Stomach (tissue), 9 donors: ENCODE measurements around the gene DOCK8. TPM values are rescaled to one million over a fixed set of nuclear protein-coding genes. Genes with fewer than 3 reads are reported as not detected.
A peak's percentile ranks its signal among the peaks of the same experiment; 100 is the strongest.

Source experiments
- DNase-seq, 2 donors: peaks; one replicate each; pipeline versions ENCODE4 v3.0.0 to v3.0.0-alpha.2; 2013 to 2019
- H3K27ac ChIP-seq, 5 donors: fragments of 200-600 bp in 4 of 5; sonication (generic) in 4 of 5; one replicate each; pipeline ENCODE4 v1.5.1; 2013 to 2019; ENCODE audit warnings: mild to moderate bottlenecking in 1 of 5, moderate library complexity in 1 of 5
- H3K27me3 ChIP-seq, 3 donors: fragments of 200-600 bp; sonication (generic); one replicate each; pipeline ENCODE4 v1.5.1; 2017 to 2019; ENCODE audit warnings: mixed run types in 1 of 3
- H3K36me3 ChIP-seq, 4 donors: fragments of 200-600 bp; sonication (generic); 1 replicate in 3 of 4; 2 replicates in 1 of 4; pipeline ENCODE4 v1.5.1; 2016 to 2019
- H3K4me1 ChIP-seq, 4 donors: fragments of 200-600 bp; sonication (generic); one replicate each; pipeline ENCODE4 v1.5.1; 2016 to 2019
- H3K4me3 ChIP-seq, 4 donors: fragments of 200-600 bp; sonication (generic) in 3 of 4; one replicate each; pipeline ENCODE4 v1.5.1; 2016 to 2019; ENCODE audit warnings: mild to moderate bottlenecking in 1 of 4
- H3K9me3 ChIP-seq, 4 donors: fragments of 200-600 bp; sonication (generic); one replicate each; pipeline ENCODE4 v1.5.1; 2016 to 2019
- CTCF ChIP-seq, 7 experiments: fragments of 450-650 bp in 4 of 7; fragments of 200-600 bp in 3 of 7; sonication (generic) in 3 of 7; IDR thresholded peaks; one replicate each; pipeline ENCODE4 v1.5.1; 2016 to 2019; ENCODE audit warnings: antibody characterized with exemption in 7 of 7, control low read depth in 2 of 7, mild to moderate bottlenecking in 1 of 7
- EP300 ChIP-seq: sonication (generic); formaldehyde crosslinking; IDR thresholded peaks from one replicate; pipeline ENCODE4 v1.6.1; 2017; ENCODE audit warnings: antibody characterized with exemption
- POLR2A ChIP-seq, 4 donors: fragments of 450-650 bp; IDR thresholded peaks; one replicate each; pipeline ENCODE4 v1.6.1; 2016; ENCODE audit warnings: antibody characterized with exemption in 4 of 4, control low read depth in 2 of 4, mild to moderate bottlenecking in 1 of 4, moderate library complexity in 1 of 4
- POLR2AphosphoS5 ChIP-seq, 3 donors: sonication (generic); formaldehyde crosslinking; IDR thresholded peaks; one replicate each; pipeline ENCODE4 v1.6.1; 2016; ENCODE audit warnings: antibody characterized with exemption in 3 of 3
- WGBS, 5 donors: extraction: QIAGEN DNeasy Blood & Tissue Kit in 3 of 5; methylation state at CpG; one replicate each; pipeline versions ENCODE4 v1.1.5 to v1.1.7; 2013 to 2018; 5-methylcytosine and 5-hydroxymethylcytosine counted together
- intact Hi-C: fragments of 100-400 bp; cut with DNase I; formaldehyde crosslinking; loops from one replicate; pipeline ENCODE4 v1.15.1; 2023; ENCODE audit warnings: low total_unique reads
- polyA plus RNA-seq, 3 donors: library from polyadenylated mRNA; stranded (reverse); fragments of 200-250 nt; gene quantifications; one replicate each; pipeline ENCODE4 v1.2.3, GENCODE V29; 2013
- total RNA-seq, 5 donors: library from RNA; depleted of rRNA; stranded (reverse); fragments of >200 nt; gene quantifications; one replicate each; pipeline versions ENCODE4 v1.1.0 to v1.2.3, GENCODE V29; 2014 to 2016
- donor health status: healthy with polysubstance abuse.
- donor health status: Bipolar disorder and iron deficiency.
- donor health status: healthy.

DOCK8 gene
- total and polyA plus RNA-seq, 8 donors, result 2.8 to 191 (median 10.2) TPM

GRCh38 chr9:343773-344172 lies 129.1 kb downstream of the DOCK8 start:
- intact Hi-C loops, result no loop called here
- Histone ChIP-seq H3K27ac (no peak overlapping the region), H3K36me3 (peaks cover 0 to 57% (median 14%) of the 10 kb centered on the region in 4 donors), H3K4me3 (no peak overlapping the region), H3K27me3 (no peaks in the 10 kb centered on the region), H3K9me3 (no peaks in the 10 kb centered on the region), H3K4me1 (no peaks in the 10 kb centered on the region)
- DNase-seq, result no peak
- 63 to 71% (median 66%) methylated on average over 4 of the region's 4 CpGs for WGBS, 5 donors
- TF ChIP-seq EP300, result no peak
- TF ChIP-seq POLR2AphosphoS5 (IDR thresholded peaks at IDR 0.05), result no peak
- no peak for TF ChIP-seq POLR2A (IDR thresholded peaks at IDR 0.05)
- no peak for TF ChIP-seq CTCF (IDR thresholded peaks at IDR 0.05)

GRCh38 chr9:346111-346571 lies 131.5 kb downstream of the DOCK8 start:
- peak in 1 of 2 donors; percentile 13 for DNase-seq
- peaks cover 0 to 41% (median 3%) of the 10 kb centered on the region in 4 donors for H3K36me3 ChIP-seq
- H3K9me3 ChIP-seq, result no peaks in the 10 kb centered on the region
- H3K27me3 ChIP-seq, result no peaks in the 10 kb centered on the region
- WGBS, 5 donors, result 62 to 83% (median 65%) methylated on average over 8 of the region's 8 CpGs
- H3K4me1 ChIP-seq, result no peaks in the 10 kb centered on the region
- no peak overlapping the region for H3K27ac ChIP-seq
- H3K4me3 ChIP-seq, result no peak overlapping the region
- TF ChIP-seq POLR2A (IDR thresholded peaks at IDR 0.05) (no peak), CTCF (IDR thresholded peaks at IDR 0.05) (no peak), EP300 (no peak)
- intact Hi-C loops, result no loop called here

- Histone ChIP-seq H3K4me1 (peaks cover 0 to 2% (median under 1%) of the 10 kb centered on the region in 4 donors), H3K27ac (no peak overlapping the region), H3K4me3 (no peak overlapping the region), H3K9me3 (no peaks in the 10 kb centered on the region), H3K36me3 (peaks cover 0 to 33% (median 0%) of the 10 kb centered on the region in 4 donors), H3K27me3 (no peaks in the 10 kb centered on the region)
- intact Hi-C loops, result no loop called here
- DNase-seq, result peak in 1 of 2 donors; percentile 70
- TF ChIP-seq POLR2AphosphoS5 (IDR thresholded peaks at IDR 0.05), result no peak
- TF ChIP-seq CTCF (IDR thresholded peaks at IDR 0.05), result peak in 5 of 7 experiments; percentile 47 to 79 (median 56)
- WGBS, 5 donors, result 28 to 34% (median 31%) methylated on average over 9 of the region's 9 CpGs
Measured at GRCh38 chr9:347667-348292, 133.1 kb downstream of the DOCK8 start.

GRCh38 chr9:350384-350783 lies 135.7 kb downstream of the DOCK8 start:
- DNase-seq, result no peak
- H3K36me3 ChIP-seq, result peaks cover 0 to 9% (median 0%) of the 10 kb centered on the region in 4 donors
- 44 to 58% (median 48%) methylated on average over 7 of the region's 7 CpGs for WGBS, 5 donors
- no peaks in the 10 kb centered on the region for H3K27me3 ChIP-seq
- H3K27ac ChIP-seq, result no peak overlapping the region
- H3K9me3 ChIP-seq, result no peaks in the 10 kb centered on the region
- no peak for TF ChIP-seq POLR2AphosphoS5 (IDR thresholded peaks at IDR 0.05)
- no peak for TF ChIP-seq POLR2A (IDR thresholded peaks at IDR 0.05)
- no peak for TF ChIP-seq EP300
- no peak for TF ChIP-seq CTCF (IDR thresholded peaks at IDR 0.05)
- peaks cover 0 to 10% (median 3%) of the 10 kb centered on the region in 4 donors for H3K4me1 ChIP-seq
- H3K4me3 ChIP-seq, result no peak overlapping the region
- intact Hi-C loops, result no loop called here
